Chondrocyte (in vitro differentiated cells): ENCODE results near the gene AGBL4. TPM values are rescaled to one million over a fixed set of nuclear protein-coding genes. Genes with fewer than 3 reads are reported as not detected.

Experiments
- DNase-seq: peaks from one replicate; pipeline ENCODE4 v3.0.0; 2021; ENCODE audit warnings: mixed read lengths, low spot score
- H3K27ac Mint-ChIP-seq: one replicate; pipeline ENCODE4 v1.8.0; 2021; ENCODE audit warnings: mild to moderate bottlenecking, moderate library complexity, mixed read lengths; ENCODE audit not compliant: unreplicated experiment
- H3K27me3 Mint-ChIP-seq: 2 replicates; pipeline ENCODE4 v1.8.0; 2021; ENCODE audit warnings: low read depth, mixed read lengths
- H3K36me3 Mint-ChIP-seq: 2 replicates; pipeline ENCODE4 v1.8.0; 2021; ENCODE audit warnings: low read depth, mixed read lengths
- H3K4me1 Mint-ChIP-seq: 2 replicates; pipeline ENCODE4 v1.8.0; 2021; ENCODE audit warnings: low read depth, mild to moderate bottlenecking, mixed read lengths
- H3K4me3 Mint-ChIP-seq: one replicate; pipeline ENCODE4 v1.8.0; 2021; ENCODE audit warnings: mild to moderate bottlenecking, moderate library complexity, mixed read lengths; ENCODE audit not compliant: unreplicated experiment
- H3K9me3 Mint-ChIP-seq: 2 replicates; pipeline ENCODE4 v1.8.0; 2021; ENCODE audit warnings: low read depth, mixed read lengths
- CTCF ChIP-seq: fragments of 200-600 bp; sonication (generic); IDR thresholded peaks from 2 replicates; pipeline ENCODE4 v1.5.0; 2021; ENCODE audit warnings: antibody characterized with exemption, mild to moderate bottlenecking, moderate library complexity
- total RNA-seq: library from RNA; stranded (reverse); gene quantifications from 3 replicates; pipeline ENCODE4 v1.2.1, GENCODE V29; 2021

AGBL4 gene
- total RNA-seq, 1 donor from 2014 or later: not detected

- Mint-ChIP-seq H3K4me1 (no peaks in the 10 kb centered on the region), H3K27ac (no peak overlapping the region), H3K36me3 (no peaks in the 10 kb centered on the region), H3K27me3 (no peaks in the 10 kb centered on the region), H3K4me3 (no peak overlapping the region), H3K9me3 (peaks cover 28% of the 10 kb centered on the region)
- no peak for TF ChIP-seq CTCF
- DNase-seq: no peak
These were observed 558.1 kb downstream of the AGBL4 start for GRCh38 chr1:49465486-49466185.

GRCh38 chr1:49448200-49448599 is 575.6 kb downstream of the AGBL4 start:
- TF ChIP-seq CTCF: no peak
- H3K9me3 Mint-ChIP-seq: peaks cover 53% of the 10 kb centered on the region
- no peaks in the 10 kb centered on the region for H3K27me3 Mint-ChIP-seq
- H3K4me1 Mint-ChIP-seq: no peaks in the 10 kb centered on the region
- DNase-seq: no peak
- H3K36me3 Mint-ChIP-seq: no peaks in the 10 kb centered on the region
- H3K27ac Mint-ChIP-seq: no peak overlapping the region
- no peak overlapping the region for H3K4me3 Mint-ChIP-seq

GRCh38 chr1:49436865-49437264 is 586.9 kb downstream of the AGBL4 start:
- no peak overlapping the region for H3K27ac Mint-ChIP-seq
- H3K4me1 Mint-ChIP-seq: no peaks in the 10 kb centered on the region
- H3K36me3 Mint-ChIP-seq: no peaks in the 10 kb centered on the region
- TF ChIP-seq CTCF: no peak
- no peak for DNase-seq
- no peak overlapping the region for H3K4me3 Mint-ChIP-seq
- peaks cover 39% of the 10 kb centered on the region for H3K9me3 Mint-ChIP-seq
- no peaks in the 10 kb centered on the region for H3K27me3 Mint-ChIP-seq

- no peak overlapping the region for H3K27ac Mint-ChIP-seq
- no peaks in the 10 kb centered on the region for H3K4me1 Mint-ChIP-seq
- H3K27me3 Mint-ChIP-seq: no peaks in the 10 kb centered on the region
- H3K9me3 Mint-ChIP-seq: peaks cover 34% of the 10 kb centered on the region
- no peak for TF ChIP-seq CTCF
- no peaks in the 10 kb centered on the region for H3K36me3 Mint-ChIP-seq
- H3K4me3 Mint-ChIP-seq: no peak overlapping the region
- no peak for DNase-seq
These were observed 588.5 kb downstream of the AGBL4 start for GRCh38 chr1:49435291-49435690.

GRCh38 chr1:49424782-49425181 is 599.0 kb downstream of the AGBL4 start:
- H3K4me1 Mint-ChIP-seq: no peaks in the 10 kb centered on the region
- H3K27me3 Mint-ChIP-seq: no peaks in the 10 kb centered on the region
- no peaks in the 10 kb centered on the region for H3K36me3 Mint-ChIP-seq
- no peak for DNase-seq
- no peak overlapping the region for H3K27ac Mint-ChIP-seq
- TF ChIP-seq CTCF: no peak
- no peak overlapping the region for H3K4me3 Mint-ChIP-seq
- peaks cover 47% of the 10 kb centered on the region for H3K9me3 Mint-ChIP-seq
